Parathyroid adenoma (tissue), 2 donors: Measurements from ENCODE around the gene ART1.

Experiments
- H2AFZ ChIP-seq: fragments of 300-600 bp; sonication (generic); one replicate; pipeline ENCODE4 v1.7.0; 2017; ENCODE audit warnings: antibody characterized with exemption, mild to moderate bottlenecking
- H3K27ac ChIP-seq: fragments of 300-600 bp; sonication (generic); one replicate; pipeline ENCODE4 v1.7.0; 2017
- H3K27me3 ChIP-seq: fragments of 300-600 bp; sonication (generic); one replicate; pipeline ENCODE4 v1.7.0; 2017; ENCODE audit warnings: low read length; ENCODE audit not compliant: control insufficient read depth, insufficient read depth
- H3K36me3 ChIP-seq: fragments of 300-600 bp; sonication (generic); one replicate; pipeline ENCODE4 v1.7.0; 2017; ENCODE audit warnings: low read length; ENCODE audit not compliant: control insufficient read depth, insufficient read depth
- H3K4me1 ChIP-seq: fragments of 300-600 bp; sonication (generic); one replicate; pipeline ENCODE4 v1.7.0; 2017; ENCODE audit warnings: control low read depth
- H3K4me2 ChIP-seq: fragments of 300-600 bp; sonication (generic); one replicate; pipeline ENCODE4 v1.7.0; 2017; ENCODE audit warnings: low read length
- H3K4me3 ChIP-seq: fragments of 300-600 bp; sonication (generic); one replicate; pipeline ENCODE4 v1.7.0; 2017; ENCODE audit warnings: low read depth, low read length
- H3K79me2 ChIP-seq: fragments of 300-600 bp; sonication (generic); one replicate; pipeline ENCODE4 v1.7.0; 2017; ENCODE audit warnings: control low read depth
- H3K9ac ChIP-seq: fragments of 300-600 bp; sonication (generic); one replicate; pipeline ENCODE4 v1.7.0; 2017; ENCODE audit warnings: mild to moderate bottlenecking
- H3K9me3 ChIP-seq: fragments of 300-600 bp; sonication (generic); one replicate; pipeline ENCODE4 v1.7.0; 2017; ENCODE audit warnings: low read length; ENCODE audit not compliant: control insufficient read depth
- TF ChIP-seq, protein P1 (sequence below): fragments of 300-600 bp; sonication (generic); IDR thresholded peaks from one replicate; pipeline ENCODE4 v1.7.0; 2017; ENCODE audit warnings: antibody characterized with exemption, mild to moderate bottlenecking
- donor health status: primary hyperparathyroidism.

The ART1 gene

DNA sequence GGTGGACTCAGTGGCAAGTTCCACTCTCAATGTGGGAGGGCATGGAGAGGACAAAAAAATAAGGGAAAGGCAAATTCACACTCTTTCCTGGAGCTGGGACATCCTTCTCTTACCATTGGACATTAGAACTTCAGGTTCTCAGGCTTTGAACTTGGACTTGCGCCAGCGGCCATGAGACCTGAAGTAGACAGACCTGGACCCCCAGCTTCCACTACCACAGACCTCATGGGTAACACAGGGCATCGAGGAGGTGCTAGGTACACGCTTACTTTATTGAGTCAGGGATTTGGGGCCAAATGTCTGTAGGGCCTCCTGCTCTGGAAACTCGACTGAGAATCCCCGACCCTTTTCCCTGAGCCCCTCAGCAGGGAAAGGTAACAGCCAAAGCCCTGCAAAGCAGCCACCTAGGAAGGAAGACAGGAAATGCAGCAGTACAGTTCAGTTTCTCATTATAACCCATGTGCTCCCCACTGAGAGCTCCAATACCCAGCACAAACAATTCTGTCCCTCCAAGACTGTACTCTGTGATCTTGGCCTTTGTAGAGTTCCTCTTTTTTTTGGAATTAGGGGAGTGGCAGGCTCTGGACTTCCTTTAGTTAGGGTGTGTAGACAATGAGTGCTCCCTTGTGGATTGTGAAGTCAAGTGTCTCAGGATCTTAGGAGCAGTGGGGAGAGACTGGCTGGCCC, 20.6 kb downstream of the ART1 start:
- Histone ChIP-seq H3K79me2 (no peaks in the 10 kb centered on the region), H3K9ac (no peak overlapping the region), H3K27me3 (no peaks in the 10 kb centered on the region), H3K4me1 (no peaks in the 10 kb centered on the region), H3K9me3 (no peaks in the 10 kb centered on the region), H3K4me2 (no peak overlapping the region), H3K4me3 (no peak overlapping the region), H2AFZ (no peak overlapping the region), H3K36me3 (no peaks in the 10 kb centered on the region), H3K27ac (no peak overlapping the region)
- TF ChIP-seq, protein P1, sequence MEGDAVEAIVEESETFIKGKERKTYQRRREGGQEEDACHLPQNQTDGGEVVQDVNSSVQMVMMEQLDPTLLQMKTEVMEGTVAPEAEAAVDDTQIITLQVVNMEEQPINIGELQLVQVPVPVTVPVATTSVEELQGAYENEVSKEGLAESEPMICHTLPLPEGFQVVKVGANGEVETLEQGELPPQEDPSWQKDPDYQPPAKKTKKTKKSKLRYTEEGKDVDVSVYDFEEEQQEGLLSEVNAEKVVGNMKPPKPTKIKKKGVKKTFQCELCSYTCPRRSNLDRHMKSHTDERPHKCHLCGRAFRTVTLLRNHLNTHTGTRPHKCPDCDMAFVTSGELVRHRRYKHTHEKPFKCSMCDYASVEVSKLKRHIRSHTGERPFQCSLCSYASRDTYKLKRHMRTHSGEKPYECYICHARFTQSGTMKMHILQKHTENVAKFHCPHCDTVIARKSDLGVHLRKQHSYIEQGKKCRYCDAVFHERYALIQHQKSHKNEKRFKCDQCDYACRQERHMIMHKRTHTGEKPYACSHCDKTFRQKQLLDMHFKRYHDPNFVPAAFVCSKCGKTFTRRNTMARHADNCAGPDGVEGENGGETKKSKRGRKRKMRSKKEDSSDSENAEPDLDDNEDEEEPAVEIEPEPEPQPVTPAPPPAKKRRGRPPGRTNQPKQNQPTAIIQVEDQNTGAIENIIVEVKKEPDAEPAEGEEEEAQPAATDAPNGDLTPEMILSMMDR: no peak

DNA sequence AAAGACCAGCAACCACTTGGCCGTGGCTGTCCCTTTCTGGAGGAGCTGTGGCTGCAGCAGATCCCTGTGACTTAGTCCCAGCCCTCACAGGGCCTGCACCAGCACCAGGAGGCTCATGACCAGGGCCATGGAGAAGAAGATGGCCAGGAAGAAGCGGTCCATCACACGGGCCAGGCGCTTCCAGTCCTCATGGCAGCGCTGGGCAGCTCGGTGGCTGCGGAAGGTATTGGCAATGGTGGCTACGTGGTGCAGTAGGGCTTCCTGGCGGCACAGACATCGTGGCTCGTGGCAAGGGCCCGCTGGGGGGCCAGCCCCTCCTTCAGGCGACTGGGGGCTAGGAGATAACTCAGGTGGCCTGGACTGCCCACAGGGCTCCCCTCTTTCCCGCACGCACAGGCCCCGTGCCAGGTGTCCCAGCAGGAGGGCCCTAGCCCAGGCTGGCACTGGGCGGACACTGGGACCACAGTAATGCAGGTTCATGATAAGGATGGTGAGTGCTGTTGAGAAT, 21.1 kb downstream of the ART1 start:
- Histone ChIP-seq H3K4me1 (no peaks in the 10 kb centered on the region), H3K27me3 (no peaks in the 10 kb centered on the region), H3K9ac (no peak overlapping the region), H3K4me3 (no peak overlapping the region), H3K9me3 (no peaks in the 10 kb centered on the region), H3K4me2 (no peak overlapping the region), H3K27ac (no peak overlapping the region), H2AFZ (no peak overlapping the region), H3K36me3 (no peaks in the 10 kb centered on the region), H3K79me2 (no peaks in the 10 kb centered on the region)
- TF ChIP-seq, protein P1: no peak

DNA sequence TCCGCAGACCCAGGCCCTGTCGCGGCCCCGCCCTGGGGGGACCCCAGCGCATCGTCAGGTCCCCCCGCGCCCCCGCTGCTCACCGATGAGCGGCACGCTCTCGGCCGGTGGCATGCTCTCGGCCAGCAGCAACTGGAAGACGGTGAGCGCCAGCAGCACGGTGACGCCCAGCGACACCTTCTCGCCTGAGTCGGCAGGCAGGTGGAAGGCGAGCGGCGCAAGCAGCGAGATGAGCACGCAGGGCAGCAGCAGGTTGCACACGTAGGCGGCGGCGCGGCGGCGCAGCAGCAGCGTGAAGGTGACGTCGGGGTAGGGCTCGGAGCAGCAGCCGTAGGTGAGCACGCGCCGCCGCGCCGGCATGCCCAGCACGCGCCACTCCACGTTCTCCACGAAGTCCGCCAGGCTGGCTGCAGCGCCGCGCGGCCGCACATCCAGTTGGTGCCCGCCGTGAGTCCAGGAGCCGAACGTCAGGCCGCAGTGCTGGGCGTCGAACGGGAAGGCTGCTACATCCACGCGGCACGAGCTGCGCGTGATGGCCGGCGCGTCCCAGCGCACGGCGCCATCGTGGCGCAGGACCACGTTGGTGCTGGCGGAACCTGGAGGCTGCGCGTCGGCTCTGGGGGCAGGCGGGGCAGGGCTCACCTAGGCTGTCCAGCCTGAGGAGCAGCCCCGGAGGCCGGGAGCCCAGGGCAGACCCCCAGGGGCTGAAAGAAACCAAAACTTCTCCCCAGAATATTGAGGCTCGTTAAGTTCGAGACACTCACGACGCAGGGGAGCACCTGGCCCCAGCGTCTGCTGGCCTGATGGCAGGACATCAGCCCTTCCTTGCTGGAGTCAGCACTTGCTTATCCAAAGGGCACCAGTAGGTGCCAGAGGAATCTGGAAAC, 22.5 kb downstream of the ART1 start:
- H3K9me3 ChIP-seq: no peaks in the 10 kb centered on the region
- H3K4me1 ChIP-seq: no peaks in the 10 kb centered on the region
- no peaks in the 10 kb centered on the region for H3K27me3 ChIP-seq
- no peak overlapping the region for H3K9ac ChIP-seq
- H3K4me3 ChIP-seq: no peak overlapping the region
- no peaks in the 10 kb centered on the region for H3K79me2 ChIP-seq
- H2AFZ ChIP-seq: no peak overlapping the region
- H3K4me2 ChIP-seq: no peak overlapping the region
- TF ChIP-seq, protein P1: no peak
- H3K36me3 ChIP-seq: no peaks in the 10 kb centered on the region
- H3K27ac ChIP-seq: no peak overlapping the region

DNA sequence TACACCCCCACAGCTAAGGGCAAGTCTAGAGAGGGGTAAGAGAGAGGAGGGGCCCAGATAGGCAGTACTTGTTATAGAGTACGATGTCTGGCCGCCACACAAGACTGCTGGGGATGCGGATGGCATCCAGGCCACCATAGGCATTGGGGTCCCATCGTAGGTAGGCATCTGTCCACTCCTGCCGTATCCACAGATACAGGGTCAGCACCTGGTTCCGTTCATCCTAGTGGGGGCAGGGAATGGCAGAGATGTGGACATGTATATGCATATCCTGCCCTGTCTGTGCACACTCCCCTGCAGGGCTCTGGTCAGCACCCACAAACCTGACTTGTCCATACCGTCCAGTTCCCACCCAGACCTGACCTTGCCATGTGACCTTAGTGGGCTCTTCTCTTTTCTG, 24.2 kb downstream of the ART1 start:
- TF ChIP-seq, protein P1: no peak
- Histone ChIP-seq H3K27me3 (no peaks in the 10 kb centered on the region), H3K36me3 (no peaks in the 10 kb centered on the region), H3K79me2 (no peaks in the 10 kb centered on the region), H2AFZ (no peak overlapping the region), H3K4me3 (no peak overlapping the region), H3K27ac (no peak overlapping the region), H3K9me3 (no peaks in the 10 kb centered on the region), H3K4me2 (no peak overlapping the region), H3K9ac (no peak overlapping the region), H3K4me1 (no peaks in the 10 kb centered on the region)
